ENCODE measurements around the gene ASTL.

DNA sequence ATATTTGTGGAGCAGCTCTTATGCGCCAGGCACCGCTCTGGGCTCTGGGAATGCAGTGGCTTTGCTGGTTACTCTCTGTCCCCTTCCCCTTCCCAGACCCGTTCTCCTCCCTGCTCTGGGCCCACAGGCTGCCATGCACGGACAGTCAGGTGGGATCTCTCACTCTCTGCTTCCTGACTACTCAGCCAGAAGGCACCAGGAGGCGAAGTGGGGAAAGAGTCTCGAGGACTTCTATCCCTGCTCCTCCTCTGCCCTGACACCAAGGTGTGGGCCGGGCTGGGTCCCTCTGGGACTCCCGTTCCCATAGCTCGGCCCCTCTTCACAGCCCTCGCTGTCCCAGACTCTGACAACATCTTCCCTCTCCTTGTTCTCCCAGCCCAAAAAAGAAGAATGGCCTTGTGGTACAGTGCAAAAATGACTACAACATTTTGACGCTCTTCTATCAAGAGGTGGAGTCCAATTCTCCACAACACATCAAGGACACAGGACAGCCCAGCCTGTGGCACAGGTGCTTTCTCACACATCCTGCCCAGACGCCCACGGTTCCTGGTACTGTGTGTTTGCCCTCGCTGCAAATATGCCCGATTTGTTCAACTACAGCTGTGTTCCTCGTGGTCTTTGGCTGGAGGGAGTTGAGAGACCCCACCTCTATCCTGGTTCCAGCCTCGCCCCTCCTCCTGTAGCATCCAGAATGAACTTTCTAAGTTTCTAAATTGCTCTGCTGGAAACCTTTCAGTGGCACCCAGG is 21.0 kb upstream of the ASTL start:
- TF ChIP-seq EZH2 (IDR thresholded peaks at IDR 0.05; ENCODE audit: insufficient read depth, poor library complexity, severe bottlenecking) (no peak), EZH2phosphoT487 (IDR thresholded peaks at IDR 0.05; ENCODE audit: insufficient read depth, low read depth) (no peak)

All from GM23248 (cell line).